Large intestine (tissue), 12 donors: Measurements from ENCODE around the gene USP21. TPM values are rescaled to one million over a fixed set of nuclear protein-coding genes. Genes with fewer than 3 reads are reported as not detected.
"Not testable (repeated sequence)": the region's sequence is repeated elsewhere in the genome, so short reads cannot be mapped to it uniquely, and the experiment has no call there.

Experiments
- DNase-seq, 2 donors: peaks; one replicate each; pipeline versions ENCODE4 v3.0.0 to v3.0.0-alpha.2; 2013
- H3K27ac ChIP-seq: one replicate; pipeline ENCODE4 v1.5.1; 2013; ENCODE audit warnings: low read length
- H3K27me3 ChIP-seq: 2 replicates; pipeline ENCODE4 v1.6.1; 2013; ENCODE audit warnings: low read length; ENCODE audit not compliant: control insufficient read depth, insufficient read depth
- H3K36me3 ChIP-seq: 2 replicates; pipeline ENCODE4 v1.6.1; 2013; ENCODE audit warnings: low read length; ENCODE audit not compliant: control insufficient read depth, insufficient read depth
- H3K4me1 ChIP-seq: one replicate; pipeline ENCODE4 v1.6.1; 2013; ENCODE audit warnings: low read length; ENCODE audit not compliant: control insufficient read depth, insufficient read depth
- H3K4me3 ChIP-seq: one replicate; pipeline ENCODE4 v1.5.1; 2013; ENCODE audit warnings: low read length
- H3K9me3 ChIP-seq: one replicate; pipeline ENCODE4 v1.6.1; 2013; ENCODE audit warnings: mild to moderate bottlenecking, low read depth, low read length, moderate library complexity; ENCODE audit not compliant: control insufficient read depth
- WGBS: methylation state at CpG from one replicate; pipeline ENCODE4 v1.1.5; 2013; ENCODE audit warnings: low lambda C conversion rate; ENCODE audit not compliant: insufficient coverage; 5-methylcytosine and 5-hydroxymethylcytosine counted together
- long read RNA-seq, 11 donors: transcript quantifications; one replicate each; lab custom pipeline, GENCODE V29; 2026
- polyA plus RNA-seq: library from polyadenylated mRNA; unstranded; fragments of 120-200 nt; gene quantifications from one replicate; pipeline ENCODE4 v1.2.1, GENCODE V29; 2013

Gene USP21
- 29.4 TPM for polyA plus RNA-seq
- long read RNA-seq, donor 1: 0 reads
- long read RNA-seq, donor 2, partial matches to known transcripts: 6 of 10 reads
- long read RNA-seq, donor 2, other reads (novel, unspliced or antisense): 0 of 10 reads
- long read RNA-seq, donor 3: 0 reads
- long read RNA-seq, donor 4, partial matches to known transcripts: 0 of 1 reads
- long read RNA-seq, donor 4, other reads (novel, unspliced or antisense): 0 of 1 reads
- long read RNA-seq, donor 5, partial matches to known transcripts: 0 of 2 reads
- long read RNA-seq, donor 5, other reads (novel, unspliced or antisense): 0 of 2 reads
- long read RNA-seq, donor 6, partial matches to known transcripts: 0 of 5 reads
- long read RNA-seq, donor 6, other reads (novel, unspliced or antisense): 0 of 5 reads
- long read RNA-seq, donor 7, partial matches to known transcripts: 0 of 5 reads
- long read RNA-seq, donor 7, other reads (novel, unspliced or antisense): 0 of 5 reads
- long read RNA-seq, donor 8, partial matches to known transcripts: 0 of 1 reads
- long read RNA-seq, donor 8, other reads (novel, unspliced or antisense): 0 of 1 reads
- long read RNA-seq, donor 9, partial matches to known transcripts: 0 of 5 reads
- long read RNA-seq, donor 9, other reads (novel, unspliced or antisense): 0 of 5 reads
- long read RNA-seq, donor 10, partial matches to known transcripts: 8 of 11 reads
- long read RNA-seq, donor 10, other reads (novel, unspliced or antisense): 0 of 11 reads
- long read RNA-seq, donor 11, partial matches to known transcripts: 0 of 3 reads
- long read RNA-seq, donor 11, other reads (novel, unspliced or antisense): 0 of 3 reads

- peaks cover 40% of the 10 kb centered on the region for H3K36me3 ChIP-seq
- no peaks in the 10 kb centered on the region for H3K27me3 ChIP-seq
- no peaks in the 10 kb centered on the region for H3K9me3 ChIP-seq
- peak; percentile 88 to 92 for DNase-seq
- H3K27ac ChIP-seq: peak within 1 kb of the TSS; percentile 63
- no CpG with 5 or more reads among the region's 60 CpGs for WGBS
- peak within 1 kb of the TSS; percentile 90 for H3K4me3 ChIP-seq
- H3K4me1 ChIP-seq: peaks cover 27% of the 10 kb centered on the region
These were observed at the start of gene USP21 for GRCh38 chr1:161159087-161159912. USP21 (plus strand) TSS chr1:161159500; CDS start chr1:161160641, 1,141 bp downstream.

- Histone ChIP-seq H3K4me3 (no peak overlapping the region), H3K9me3 (no peaks in the 10 kb centered on the region), H3K27ac (no peak overlapping the region), H3K36me3 (peaks cover 8% of the 10 kb centered on the region), H3K4me1 (no peaks in the 10 kb centered on the region), H3K27me3 (no peaks in the 10 kb centered on the region)
- DNase-seq: no peak
- no CpG with 5 or more reads among the region's 3 CpGs for WGBS
These were observed 48.2 kb upstream of the USP21 start for GRCh38 chr1:161111117-161111516.

GRCh38 chr1:161111527-161111926 is 47.8 kb upstream of the USP21 start:
- 100% methylated on average over 1 of the region's 2 CpGs for WGBS
- peaks cover 1% of the 10 kb centered on the region for H3K4me1 ChIP-seq
- no peak overlapping the region for H3K4me3 ChIP-seq
- H3K36me3 ChIP-seq: peaks cover 8% of the 10 kb centered on the region
- no peak overlapping the region for H3K27ac ChIP-seq
- no peaks in the 10 kb centered on the region for H3K27me3 ChIP-seq
- no peaks in the 10 kb centered on the region for H3K9me3 ChIP-seq
- DNase-seq: no peak

GRCh38 chr1:161113915-161114314 is 45.4 kb upstream of the USP21 start:
- peaks cover 9% of the 10 kb centered on the region for H3K4me1 ChIP-seq
- WGBS: no CpG with 5 or more reads among the region's 1 CpG

GRCh38 chr1:161114556-161114955 is 44.7 kb upstream of the USP21 start:
- no CpG with 5 or more reads among the region's 2 CpGs for WGBS
- H3K27ac ChIP-seq: no peak overlapping the region
- peaks cover 7% of the 10 kb centered on the region for H3K36me3 ChIP-seq
- peaks cover 15% of the 10 kb centered on the region for H3K4me1 ChIP-seq
- no peaks in the 10 kb centered on the region for H3K9me3 ChIP-seq
- no peak for DNase-seq
- no peaks in the 10 kb centered on the region for H3K27me3 ChIP-seq
- no peak overlapping the region for H3K4me3 ChIP-seq

More at GRCh38 chr1:161113915-161114314, 45.4 kb upstream of the USP21 start:
- DNase-seq: no peak
- no peak overlapping the region for H3K27ac ChIP-seq
- no peaks in the 10 kb centered on the region for H3K27me3 ChIP-seq
- H3K4me3 ChIP-seq: no peak overlapping the region
- no peaks in the 10 kb centered on the region for H3K9me3 ChIP-seq
- H3K36me3 ChIP-seq: peaks cover 8% of the 10 kb centered on the region

GRCh38 chr1:161115132-161115711 is 44.1 kb upstream of the USP21 start:
- WGBS: no CpG with 5 or more reads among the region's 12 CpGs
- Histone ChIP-seq H3K27ac (no peak overlapping the region), H3K4me1 (peaks cover 20% of the 10 kb centered on the region), H3K27me3 (no peaks in the 10 kb centered on the region), H3K4me3 (no peak overlapping the region), H3K36me3 (peaks cover 8% of the 10 kb centered on the region), H3K9me3 (no peaks in the 10 kb centered on the region)
- DNase-seq: no peak

- H3K27me3 ChIP-seq, H3K27ac ChIP-seq, H3K4me3 ChIP-seq, DNase-seq, H3K9me3 ChIP-seq: not testable (repeated sequence)
- Histone ChIP-seq H3K4me1 (peaks cover 28% of the 10 kb centered on the region), H3K36me3 (peaks cover 15% of the 10 kb centered on the region)
- no CpG with 5 or more reads among the region's 6 CpGs for WGBS
These were observed 43.3 kb upstream of the USP21 start for GRCh38 chr1:161115961-161116360.

- Histone ChIP-seq H3K4me1 (peaks cover 35% of the 10 kb centered on the region), H3K27ac (peak within 1 kb of the TSS; percentile 98), H3K4me3 (peak within 1 kb of the TSS; percentile 93), H3K36me3 (peaks cover 35% of the 10 kb centered on the region), H3K9me3 (no peaks in the 10 kb centered on the region), H3K27me3 (no peaks in the 10 kb centered on the region)
- WGBS: no CpG with 5 or more reads among the region's 58 CpGs
- peak; percentile 91 to 95 for DNase-seq
These were observed 41.3 kb upstream of the USP21 start, which contains the start of the genes NIT1 and PFDN2 for GRCh38 chr1:161117759-161118581. NIT1 (plus strand) TSS chr1:161118105; CDS start chr1:161118177, 72 bp downstream. PFDN2 (minus strand) TSS chr1:161118037; CDS start chr1:161118026, 11 bp downstream.
